ENCODE data around the gene TCP11L2.

The TCP11L2 gene

GRCh38 chr12:106301611-106302321 is 767 bp upstream of the TCP11L2 start:
- Histone ChIP-seq H3K9me3 (ENCODE audit: control insufficient read depth, insufficient read depth, low read length) (no peaks in the 10 kb centered on the region), H3K27ac (ENCODE audit: low read depth, low read length) (no peak overlapping the region)

GRCh38 chr12:106303202-106303820 is 778 bp downstream of the TCP11L2 start:
- Histone ChIP-seq H4K20me1 (ENCODE audit: control insufficient read depth, insufficient read depth, low read depth, low read length) (no peaks in the 10 kb centered on the region), H3K9me3 (ENCODE audit: control insufficient read depth, insufficient read depth, low read length) (no peaks in the 10 kb centered on the region), H3K4me2 (ENCODE audit: low read length) (peak overlapping the region; percentile 80), H3F3A (ENCODE audit: control insufficient read depth, insufficient read depth) (no peaks in the 10 kb centered on the region), H3K9me2 (replicated peaks; ENCODE audit: control insufficient read depth, low read length) (no peaks in the 10 kb centered on the region), H3K36me3 (ENCODE audit: control insufficient read depth, low read length) (no peaks in the 10 kb centered on the region), H3K79me2 (ENCODE audit: control insufficient read depth, low read length) (no peaks in the 10 kb centered on the region), H3K4me3 (ENCODE audit: low read length) (peak overlapping the region; percentile 84), H3K4me1 (ENCODE audit: control insufficient read depth, low read length) (peaks cover 21% of the 10 kb centered on the region), H3K27me3 (ENCODE audit: control insufficient read depth, low read length) (no peaks in the 10 kb centered on the region), H3K27ac (ENCODE audit: low read depth, low read length) (no peak overlapping the region)
- no peak for TF ChIP-seq CTCF (IDR thresholded peaks at IDR 0.05; ENCODE audit: low read depth, low read length, poor library complexity, severe bottlenecking)
- no peak for TF ChIP-seq EZH2phosphoT487 (IDR thresholded peaks at IDR 0.05; ENCODE audit: borderline replicate concordance, low read length)

More at GRCh38 chr12:106301611-106302321, 767 bp upstream of the TCP11L2 start:
- TF ChIP-seq EZH2phosphoT487 (IDR thresholded peaks at IDR 0.05; ENCODE audit: borderline replicate concordance, low read length) (no peak), CTCF (IDR thresholded peaks at IDR 0.05; ENCODE audit: low read depth, low read length, poor library complexity, severe bottlenecking) (no peak)
- H4K20me1 ChIP-seq (ENCODE audit: control insufficient read depth, insufficient read depth, low read depth, low read length), result no peaks in the 10 kb centered on the region
- no peaks in the 10 kb centered on the region for H3K79me2 ChIP-seq (ENCODE audit: control insufficient read depth, low read length)
- peak overlapping the region; percentile 87 for H3K4me3 ChIP-seq (ENCODE audit: low read length)
- H3K9me2 ChIP-seq (replicated peaks; ENCODE audit: control insufficient read depth, low read length), result no peaks in the 10 kb centered on the region
- peak overlapping the region; percentile 99 for H3K4me2 ChIP-seq (ENCODE audit: low read length)
- H3K4me1 ChIP-seq (ENCODE audit: control insufficient read depth, low read length), result peaks cover 30% of the 10 kb centered on the region
- H3K27me3 ChIP-seq (ENCODE audit: control insufficient read depth, low read length), result no peaks in the 10 kb centered on the region
- H3F3A ChIP-seq (ENCODE audit: control insufficient read depth, insufficient read depth), result no peaks in the 10 kb centered on the region
- no peaks in the 10 kb centered on the region for H3K36me3 ChIP-seq (ENCODE audit: control insufficient read depth, low read length)

GRCh38 chr12:106304001-106304421 is 1.5 kb downstream of the TCP11L2 start:
- no peaks in the 10 kb centered on the region for H3K9me3 ChIP-seq (ENCODE audit: control insufficient read depth, insufficient read depth, low read length)
- no peaks in the 10 kb centered on the region for H3K9me2 ChIP-seq (replicated peaks; ENCODE audit: control insufficient read depth, low read length)
- H3K27me3 ChIP-seq (ENCODE audit: control insufficient read depth, low read length), result no peaks in the 10 kb centered on the region; the same call in 1 of the 2 replicates
- H3K4me3 ChIP-seq (ENCODE audit: low read length), result 0 out of 2 replicates have a peak overlapping the region, but pooled peaks have one; percentile 21
- no peak overlapping the region for H3K27ac ChIP-seq (ENCODE audit: low read depth, low read length)
- H3K4me2 ChIP-seq (ENCODE audit: low read length), result peak overlapping the region; percentile 80
- peaks cover 21% of the 10 kb centered on the region for H3K4me1 ChIP-seq (ENCODE audit: control insufficient read depth, low read length)
- H3F3A ChIP-seq (ENCODE audit: control insufficient read depth, insufficient read depth), result no peaks in the 10 kb centered on the region
- no peak for TF ChIP-seq CTCF (IDR thresholded peaks at IDR 0.05; ENCODE audit: low read depth, low read length, poor library complexity, severe bottlenecking)
- no peak for TF ChIP-seq EZH2phosphoT487 (IDR thresholded peaks at IDR 0.05; ENCODE audit: borderline replicate concordance, low read length)
- H4K20me1 ChIP-seq (ENCODE audit: control insufficient read depth, insufficient read depth, low read depth, low read length), result no peaks in the 10 kb centered on the region
- H3K79me2 ChIP-seq (ENCODE audit: control insufficient read depth, low read length), result no peaks in the 10 kb centered on the region
- H3K36me3 ChIP-seq (ENCODE audit: control insufficient read depth, low read length), result no peaks in the 10 kb centered on the region

Measured in DOHH2 (cell line).